ENCODE measurements around the gene PKD1L1.

The PKD1L1 gene

DNA sequence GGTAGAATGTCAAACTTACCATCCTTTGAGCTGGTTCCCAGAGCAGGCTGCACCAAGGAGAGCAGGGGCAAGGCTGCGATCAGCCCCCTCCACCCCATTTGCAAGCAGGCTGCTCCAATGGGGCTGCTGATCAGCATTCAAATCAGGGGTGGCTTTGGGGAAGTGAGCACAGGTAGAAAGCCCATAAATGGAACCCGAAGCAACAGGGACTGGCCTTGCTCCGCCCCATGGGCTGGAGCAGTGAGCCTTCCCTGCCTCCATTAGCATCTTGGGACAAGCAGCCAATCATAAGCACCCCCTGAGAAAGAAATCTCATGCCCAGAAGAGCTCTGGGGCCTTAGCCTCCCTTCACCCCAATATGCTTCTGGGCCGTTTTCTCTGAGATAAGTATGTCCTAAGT lies 4.0 kb upstream of the PKD1L1 start:
- ATAC-seq, result no peak

GRCh38 chr7:47951374-47951773 lies 3.1 kb upstream of the PKD1L1 start:
- no peak for ATAC-seq
- TF ChIP-seq ZFP30 (CRISPR knock-in tag; IDR thresholded peaks at IDR 0.05), result no peak
- no peak for TF ChIP-seq ESRRG (CRISPR knock-in tag; IDR thresholded peaks at IDR 0.05)
- no peak for TF ChIP-seq CSDC2 (CRISPR knock-in tag; IDR thresholded peaks at IDR 0.05)
- no peak for TF ChIP-seq GLIS3 (CRISPR knock-in tag; IDR thresholded peaks at IDR 0.05)
- no peak for TF ChIP-seq RARB (CRISPR knock-in tag; IDR thresholded peaks at IDR 0.05)
- no peak for TF ChIP-seq CSRNP3 (CRISPR knock-in tag; IDR thresholded peaks at IDR 0.05)
- TF ChIP-seq ZFP3 (CRISPR knock-in tag; IDR thresholded peaks at IDR 0.05), result no peak
- no peak for TF ChIP-seq ISL1 (CRISPR knock-in tag; IDR thresholded peaks at IDR 0.05)
- no peak for TF ChIP-seq ZC3H10 (CRISPR knock-in tag; IDR thresholded peaks at IDR 0.05)
- no peak for TF ChIP-seq TOX (CRISPR knock-in tag; IDR thresholded peaks at IDR 0.05; ENCODE audit: borderline replicate concordance)
- no peak for TF ChIP-seq ZNF70 (CRISPR knock-in tag; IDR thresholded peaks at IDR 0.05)
- TF ChIP-seq, protein P1, sequence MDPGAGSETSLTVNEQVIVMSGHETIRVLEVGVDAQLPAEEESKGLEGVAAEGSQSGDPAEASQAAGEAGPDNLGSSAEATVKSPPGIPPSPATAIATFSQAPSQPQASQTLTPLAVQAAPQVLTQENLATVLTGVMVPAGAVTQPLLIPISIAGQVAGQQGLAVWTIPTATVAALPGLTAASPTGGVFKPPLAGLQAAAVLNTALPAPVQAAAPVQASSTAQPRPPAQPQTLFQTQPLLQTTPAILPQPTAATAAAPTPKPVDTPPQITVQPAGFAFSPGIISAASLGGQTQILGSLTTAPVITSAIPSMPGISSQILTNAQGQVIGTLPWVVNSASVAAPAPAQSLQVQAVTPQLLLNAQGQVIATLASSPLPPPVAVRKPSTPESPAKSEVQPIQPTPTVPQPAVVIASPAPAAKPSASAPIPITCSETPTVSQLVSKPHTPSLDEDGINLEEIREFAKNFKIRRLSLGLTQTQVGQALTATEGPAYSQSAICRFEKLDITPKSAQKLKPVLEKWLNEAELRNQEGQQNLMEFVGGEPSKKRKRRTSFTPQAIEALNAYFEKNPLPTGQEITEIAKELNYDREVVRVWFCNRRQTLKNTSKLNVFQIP (CRISPR knock-in tag; IDR thresholded peaks at IDR 0.05; ENCODE audit: borderline replicate concordance, low read depth), result no peak

More for the DNA sequence above, 4.0 kb upstream of the PKD1L1 start:
- TF ChIP-seq, protein P2, sequence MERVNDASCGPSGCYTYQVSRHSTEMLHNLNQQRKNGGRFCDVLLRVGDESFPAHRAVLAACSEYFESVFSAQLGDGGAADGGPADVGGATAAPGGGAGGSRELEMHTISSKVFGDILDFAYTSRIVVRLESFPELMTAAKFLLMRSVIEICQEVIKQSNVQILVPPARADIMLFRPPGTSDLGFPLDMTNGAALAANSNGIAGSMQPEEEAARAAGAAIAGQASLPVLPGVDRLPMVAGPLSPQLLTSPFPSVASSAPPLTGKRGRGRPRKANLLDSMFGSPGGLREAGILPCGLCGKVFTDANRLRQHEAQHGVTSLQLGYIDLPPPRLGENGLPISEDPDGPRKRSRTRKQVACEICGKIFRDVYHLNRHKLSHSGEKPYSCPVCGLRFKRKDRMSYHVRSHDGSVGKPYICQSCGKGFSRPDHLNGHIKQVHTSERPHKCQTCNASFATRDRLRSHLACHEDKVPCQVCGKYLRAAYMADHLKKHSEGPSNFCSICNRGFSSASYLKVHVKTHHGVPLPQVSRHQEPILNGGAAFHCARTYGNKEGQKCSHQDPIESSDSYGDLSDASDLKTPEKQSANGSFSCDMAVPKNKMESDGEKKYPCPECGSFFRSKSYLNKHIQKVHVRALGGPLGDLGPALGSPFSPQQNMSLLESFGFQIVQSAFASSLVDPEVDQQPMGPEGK (CRISPR knock-in tag; IDR thresholded peaks at IDR 0.05; ENCODE audit: borderline replicate concordance), result no peak
- no peak for TF ChIP-seq PPARA (CRISPR knock-in tag; IDR thresholded peaks at IDR 0.05; ENCODE audit: borderline replicate concordance)
- TF ChIP-seq CSDC2 (CRISPR knock-in tag; IDR thresholded peaks at IDR 0.05), result no peak
- TF ChIP-seq RARB (CRISPR knock-in tag; IDR thresholded peaks at IDR 0.05), result no peak
- TF ChIP-seq SNAI2 (CRISPR knock-in tag; IDR thresholded peaks at IDR 0.05), result no peak
- no peak for TF ChIP-seq GLIS3 (CRISPR knock-in tag; IDR thresholded peaks at IDR 0.05)
- no peak for TF ChIP-seq CSRNP3 (CRISPR knock-in tag; IDR thresholded peaks at IDR 0.05)
- TF ChIP-seq ESRRG (CRISPR knock-in tag; IDR thresholded peaks at IDR 0.05), result no peak
- no peak for TF ChIP-seq ARNTL (CRISPR knock-in tag; IDR thresholded peaks at IDR 0.05; ENCODE audit: borderline replicate concordance, low read depth)
- no peak for TF ChIP-seq ZFP30 (CRISPR knock-in tag; IDR thresholded peaks at IDR 0.05)
- no peak for TF ChIP-seq BACH2 (CRISPR knock-in tag; IDR thresholded peaks at IDR 0.05; ENCODE audit: borderline replicate concordance)
- TF ChIP-seq ZNF8 (CRISPR knock-in tag; IDR thresholded peaks at IDR 0.05), result no peak

- no peak for ATAC-seq
- TF ChIP-seq ZNF70 (CRISPR knock-in tag; IDR thresholded peaks at IDR 0.05), result no peak
- no peak for TF ChIP-seq ESRRG (CRISPR knock-in tag; IDR thresholded peaks at IDR 0.05)
- no peak for TF ChIP-seq ZC3H10 (CRISPR knock-in tag; IDR thresholded peaks at IDR 0.05)
- TF ChIP-seq, protein P3, sequence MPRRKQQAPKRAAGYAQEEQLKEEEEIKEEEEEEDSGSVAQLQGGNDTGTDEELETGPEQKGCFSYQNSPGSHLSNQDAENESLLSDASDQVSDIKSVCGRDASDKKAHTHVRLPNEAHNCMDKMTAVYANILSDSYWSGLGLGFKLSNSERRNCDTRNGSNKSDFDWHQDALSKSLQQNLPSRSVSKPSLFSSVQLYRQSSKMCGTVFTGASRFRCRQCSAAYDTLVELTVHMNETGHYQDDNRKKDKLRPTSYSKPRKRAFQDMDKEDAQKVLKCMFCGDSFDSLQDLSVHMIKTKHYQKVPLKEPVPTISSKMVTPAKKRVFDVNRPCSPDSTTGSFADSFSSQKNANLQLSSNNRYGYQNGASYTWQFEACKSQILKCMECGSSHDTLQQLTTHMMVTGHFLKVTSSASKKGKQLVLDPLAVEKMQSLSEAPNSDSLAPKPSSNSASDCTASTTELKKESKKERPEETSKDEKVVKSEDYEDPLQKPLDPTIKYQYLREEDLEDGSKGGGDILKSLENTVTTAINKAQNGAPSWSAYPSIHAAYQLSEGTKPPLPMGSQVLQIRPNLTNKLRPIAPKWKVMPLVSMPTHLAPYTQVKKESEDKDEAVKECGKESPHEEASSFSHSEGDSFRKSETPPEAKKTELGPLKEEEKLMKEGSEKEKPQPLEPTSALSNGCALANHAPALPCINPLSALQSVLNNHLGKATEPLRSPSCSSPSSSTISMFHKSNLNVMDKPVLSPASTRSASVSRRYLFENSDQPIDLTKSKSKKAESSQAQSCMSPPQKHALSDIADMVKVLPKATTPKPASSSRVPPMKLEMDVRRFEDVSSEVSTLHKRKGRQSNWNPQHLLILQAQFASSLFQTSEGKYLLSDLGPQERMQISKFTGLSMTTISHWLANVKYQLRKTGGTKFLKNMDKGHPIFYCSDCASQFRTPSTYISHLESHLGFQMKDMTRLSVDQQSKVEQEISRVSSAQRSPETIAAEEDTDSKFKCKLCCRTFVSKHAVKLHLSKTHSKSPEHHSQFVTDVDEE (CRISPR knock-in tag; IDR thresholded peaks at IDR 0.05), result no peak
- TF ChIP-seq ZNF565 (CRISPR knock-in tag; conservative IDR thresholded peaks at IDR 0.05; ENCODE audit: low read depth), result no peak
- no peak for TF ChIP-seq RARB (CRISPR knock-in tag; IDR thresholded peaks at IDR 0.05)
- no peak for TF ChIP-seq CSDC2 (CRISPR knock-in tag; IDR thresholded peaks at IDR 0.05)
- no peak for TF ChIP-seq ISL1 (CRISPR knock-in tag; IDR thresholded peaks at IDR 0.05)
- TF ChIP-seq, protein P4, sequence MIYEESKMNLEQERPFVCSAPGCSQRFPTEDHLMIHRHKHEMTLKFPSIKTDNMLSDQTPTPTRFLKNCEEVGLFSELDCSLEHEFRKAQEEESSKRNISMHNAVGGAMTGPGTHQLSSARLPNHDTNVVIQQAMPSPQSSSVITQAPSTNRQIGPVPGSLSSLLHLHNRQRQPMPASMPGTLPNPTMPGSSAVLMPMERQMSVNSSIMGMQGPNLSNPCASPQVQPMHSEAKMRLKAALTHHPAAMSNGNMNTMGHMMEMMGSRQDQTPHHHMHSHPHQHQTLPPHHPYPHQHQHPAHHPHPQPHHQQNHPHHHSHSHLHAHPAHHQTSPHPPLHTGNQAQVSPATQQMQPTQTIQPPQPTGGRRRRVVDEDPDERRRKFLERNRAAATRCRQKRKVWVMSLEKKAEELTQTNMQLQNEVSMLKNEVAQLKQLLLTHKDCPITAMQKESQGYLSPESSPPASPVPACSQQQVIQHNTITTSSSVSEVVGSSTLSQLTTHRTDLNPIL (CRISPR knock-in tag; IDR thresholded peaks at IDR 0.05; ENCODE audit: low read depth), result no peak
- no peak for TF ChIP-seq ARNTL (CRISPR knock-in tag; IDR thresholded peaks at IDR 0.05; ENCODE audit: borderline replicate concordance, low read depth)
- TF ChIP-seq OSR1 (CRISPR knock-in tag; IDR thresholded peaks at IDR 0.05), result no peak
- TF ChIP-seq ZFP30 (CRISPR knock-in tag; IDR thresholded peaks at IDR 0.05), result no peak
- TF ChIP-seq BACH2 (CRISPR knock-in tag; IDR thresholded peaks at IDR 0.05; ENCODE audit: borderline replicate concordance), result no peak
- TF ChIP-seq, protein P1 (CRISPR knock-in tag; IDR thresholded peaks at IDR 0.05; ENCODE audit: borderline replicate concordance, low read depth), result no peak
Measured at GRCh38 chr7:47950714-47951113, 2.4 kb upstream of the PKD1L1 start.
